Spleen (tissue), 11 donors: ENCODE data around the gene HSFX2. TPM values are rescaled to one million over a fixed set of nuclear protein-coding genes. Genes with fewer than 3 reads are reported as not detected.

Experiments used
- DNase-seq: peaks from one replicate; pipeline ENCODE4 v3.0.0-alpha.2; 2020
- H3K27ac ChIP-seq, 8 donors: fragments of 200-600 bp; sonication (generic) in 7 of 8; 1 replicate in 4 of 8; 2 replicates in 4 of 8; pipeline versions ENCODE4 v1.5.0 to v1.8.0; 2016 to 2021; ENCODE audit warnings: inconsistent platforms in 4 of 8, mild to moderate bottlenecking in 4 of 8, moderate library complexity in 1 of 8
- H3K27me3 ChIP-seq, 7 donors: fragments of 200-600 bp; sonication (generic) in 6 of 7; replicated peaks in 1 of 7; 1 replicate in 4 of 7; 2 replicates in 3 of 7; pipeline versions ENCODE4 v1.5.0 to v1.8.0; 2016 to 2021; ENCODE audit warnings: inconsistent platforms in 3 of 7, mild to moderate bottlenecking in 1 of 7
- H3K36me3 ChIP-seq, 6 donors: fragments of 200-600 bp; sonication (generic) in 5 of 6; 1 replicate in 4 of 6; 2 replicates in 2 of 6; pipeline versions ENCODE4 v1.5.0 to v1.8.0; 2016 to 2021; ENCODE audit warnings: inconsistent platforms in 2 of 6
- H3K4me1 ChIP-seq, 6 donors: fragments of 200-600 bp; sonication (generic) in 5 of 6; 1 replicate in 3 of 6; 2 replicates in 3 of 6; pipeline versions ENCODE4 v1.5.0 to v1.8.0; 2016 to 2021; ENCODE audit warnings: inconsistent platforms in 3 of 6
- H3K4me3 ChIP-seq, 8 donors: fragments of 200-600 bp; sonication (generic) in 7 of 8; 1 replicate in 4 of 8; 2 replicates in 4 of 8; pipeline versions ENCODE4 v1.5.0 to v1.8.0; 2016 to 2021; ENCODE audit warnings: inconsistent platforms in 4 of 8, mild to moderate bottlenecking in 4 of 8, moderate library complexity in 2 of 8
- H3K9me3 ChIP-seq, 8 donors: fragments of 200-600 bp; sonication (generic) in 7 of 8; 1 replicate in 4 of 8; 2 replicates in 4 of 8; pipeline versions ENCODE4 v1.5.0 to v1.8.0; 2016 to 2021; ENCODE audit warnings: inconsistent platforms in 4 of 8
- POLR2A ChIP-seq, 3 donors: fragments of 450-650 bp; IDR thresholded peaks; one replicate each; pipeline ENCODE4 v1.5.1; 2017; ENCODE audit warnings: antibody characterized with exemption in 3 of 3, mild to moderate bottlenecking in 1 of 3
- POLR2AphosphoS5 ChIP-seq, 3 donors: sonication (generic); formaldehyde crosslinking; IDR thresholded peaks; one replicate each; pipeline ENCODE4 v1.5.1; 2017; ENCODE audit warnings: antibody characterized with exemption in 3 of 3
- WGBS, 5 donors: extraction: QIAGEN DNeasy Blood & Tissue Kit in 3 of 5; methylation state at CpG; one replicate each; pipeline versions ENCODE4 v1.1.5 to v1.1.7; 2013 to 2018; 5-methylcytosine and 5-hydroxymethylcytosine counted together
- intact Hi-C: fragments of 100-400 bp; cut with DNase I; formaldehyde crosslinking; loops from one replicate; pipeline ENCODE4 v1.15.0; 2023; ENCODE audit warnings: low total_unique reads
- polyA plus RNA-seq, 3 donors: library from polyadenylated mRNA; stranded (reverse); fragments of 200-250 nt; gene quantifications; one replicate each; pipeline ENCODE4 v1.2.1, GENCODE V29; 2013
- total RNA-seq, 7 donors: library from RNA; depleted of rRNA in 3 of 7; stranded (reverse); fragments of >200 nt in 3 of 7; fragmentation: NEBNext Ultra II Directional in 4 of 7; extraction: Animal tissue kit (Norgen Biotek cat#: 25700) in 4 of 7; gene quantifications; one replicate each; pipeline versions ENCODE4 v1.1.0 to v1.2.1, GENCODE V29; 2016 to 2021
- TF ChIP-seq, protein P1 (sequence below), 11 experiments: fragments of 200-600 bp in 7 of 11; fragments of 450-650 bp in 4 of 11; sonication (generic) in 4 of 11; IDR thresholded peaks in 8 of 11; conservative IDR thresholded peaks in 3 of 11; 1 replicate in 7 of 11; 2 replicates in 4 of 11; pipeline versions ENCODE4 v1.4.0 to v1.8.0; 2016 to 2021; ENCODE audit warnings: antibody characterized with exemption in 11 of 11, inconsistent platforms in 4 of 11, mild to moderate bottlenecking in 1 of 11
- donor health status: healthy with polysubstance abuse.
- donor health status: DM: no; HTN: no; CAD: no; lungs with moderate emphysema.
- donor health status: DM: no; HTN: no; CAD: no.
- donor health status: Bipolar disorder and iron deficiency.
- donor health status: healthy.
- donor health status: DM: no; HTN: no; CAD: no.
- donor health status: DM: yes; HTN: yes; CAD: no.

HSFX2 gene
- total and polyA plus RNA-seq, 10 donors: 0.49 to 4.5 (median 1.1) TPM; not detected in 3

DNA sequence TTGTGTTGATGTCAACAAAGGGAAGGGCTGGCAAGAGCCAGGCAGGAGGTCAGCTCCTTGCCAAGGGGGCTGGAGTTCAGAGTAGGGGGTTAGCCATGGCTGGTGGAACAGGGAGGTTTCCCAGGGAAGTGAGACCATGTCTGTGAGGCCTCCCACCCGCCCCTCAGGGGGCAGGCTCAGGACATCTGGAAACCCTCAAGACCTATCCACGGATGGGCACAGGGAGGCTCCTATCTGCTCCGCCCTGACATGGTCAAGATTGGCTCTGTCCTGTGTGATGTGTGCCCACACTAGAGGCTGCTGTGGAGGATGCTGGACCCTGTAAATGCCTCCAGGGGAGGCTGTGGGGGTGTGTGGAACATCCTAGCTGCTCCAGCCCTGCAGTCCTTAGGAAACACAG, 44.5 kb upstream of the HSFX2 start:
- H3K27me3 ChIP-seq: peaks cover 0 to 5% (median 0%) of the 10 kb centered on the region in 7 donors
- H3K4me1 ChIP-seq: no peaks in the 10 kb centered on the region
- intact Hi-C loops: no loop called here
- no peaks in the 10 kb centered on the region for H3K36me3 ChIP-seq
- H3K27ac ChIP-seq: no peak overlapping the region
- TF ChIP-seq POLR2A (IDR thresholded peaks at IDR 0.05): no peak
- H3K4me3 ChIP-seq: no peak overlapping the region
- DNase-seq: no peak
- H3K9me3 ChIP-seq: peaks cover 0 to 5% (median 0%) of the 10 kb centered on the region in 8 donors
- 74 to 88% (median 82%) methylated on average over 3 of the region's 3 CpGs; no CpG with 5 or more reads in 1 of the 5 donors for WGBS, 5 donors

DNA sequence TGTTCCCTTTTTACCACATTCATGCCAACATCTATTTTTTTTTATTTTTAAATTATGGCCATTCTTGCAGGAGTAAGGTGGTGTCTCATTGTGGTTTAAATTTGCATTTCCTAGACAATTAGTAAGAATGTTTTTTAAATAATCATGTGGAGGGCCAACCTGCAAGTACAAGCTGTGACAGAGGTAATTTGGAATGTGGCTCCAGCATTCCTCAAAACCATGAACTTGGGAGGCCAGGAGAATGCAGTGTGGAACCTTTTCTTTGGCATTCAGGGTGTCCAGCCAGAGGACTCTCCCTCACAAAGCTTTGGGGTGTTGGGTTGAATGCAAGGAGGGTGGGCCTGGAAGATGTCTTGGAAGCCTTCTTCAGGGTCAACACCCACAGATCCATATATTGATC, 43.7 kb upstream of the HSFX2 start:
- Histone ChIP-seq H3K9me3 (peaks cover 0 to 5% (median 0%) of the 10 kb centered on the region in 8 donors), H3K4me1 (no peaks in the 10 kb centered on the region), H3K4me3 (no peak overlapping the region), H3K36me3 (no peaks in the 10 kb centered on the region), H3K27me3 (peaks cover 0 to 5% (median 0%) of the 10 kb centered on the region in 7 donors), H3K27ac (no peak overlapping the region)
- intact Hi-C loops: no loop called here
- no peak for DNase-seq
- TF ChIP-seq, protein P1, sequence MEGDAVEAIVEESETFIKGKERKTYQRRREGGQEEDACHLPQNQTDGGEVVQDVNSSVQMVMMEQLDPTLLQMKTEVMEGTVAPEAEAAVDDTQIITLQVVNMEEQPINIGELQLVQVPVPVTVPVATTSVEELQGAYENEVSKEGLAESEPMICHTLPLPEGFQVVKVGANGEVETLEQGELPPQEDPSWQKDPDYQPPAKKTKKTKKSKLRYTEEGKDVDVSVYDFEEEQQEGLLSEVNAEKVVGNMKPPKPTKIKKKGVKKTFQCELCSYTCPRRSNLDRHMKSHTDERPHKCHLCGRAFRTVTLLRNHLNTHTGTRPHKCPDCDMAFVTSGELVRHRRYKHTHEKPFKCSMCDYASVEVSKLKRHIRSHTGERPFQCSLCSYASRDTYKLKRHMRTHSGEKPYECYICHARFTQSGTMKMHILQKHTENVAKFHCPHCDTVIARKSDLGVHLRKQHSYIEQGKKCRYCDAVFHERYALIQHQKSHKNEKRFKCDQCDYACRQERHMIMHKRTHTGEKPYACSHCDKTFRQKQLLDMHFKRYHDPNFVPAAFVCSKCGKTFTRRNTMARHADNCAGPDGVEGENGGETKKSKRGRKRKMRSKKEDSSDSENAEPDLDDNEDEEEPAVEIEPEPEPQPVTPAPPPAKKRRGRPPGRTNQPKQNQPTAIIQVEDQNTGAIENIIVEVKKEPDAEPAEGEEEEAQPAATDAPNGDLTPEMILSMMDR (IDR thresholded peaks at IDR 0.05 in 8 of 11, conservative IDR thresholded peaks at IDR 0.05 in 3 of 11): no peak
- TF ChIP-seq POLR2AphosphoS5 (IDR thresholded peaks at IDR 0.05) (no peak), POLR2A (IDR thresholded peaks at IDR 0.05) (no peak)

DNA sequence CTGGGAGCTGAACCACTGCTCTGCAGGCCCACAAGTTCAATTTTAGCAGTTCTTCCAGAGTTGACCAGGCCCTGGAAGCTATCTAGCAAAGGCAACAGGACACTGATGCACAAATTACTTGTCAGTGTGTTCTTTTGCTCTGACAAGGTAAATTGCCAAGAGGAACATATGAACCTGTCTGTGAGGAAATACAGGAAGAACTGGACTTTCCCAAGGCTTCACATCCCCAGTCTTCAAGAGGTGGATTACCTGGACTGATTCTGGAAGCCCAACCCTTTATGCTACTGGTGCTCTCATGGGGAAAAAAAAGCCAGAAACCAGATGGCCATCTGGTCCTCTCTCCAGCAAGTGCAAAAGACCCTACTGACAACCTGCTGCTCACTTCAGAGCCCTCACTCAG, 38.4 kb upstream of the HSFX2 start:
- intact Hi-C loops: no loop called here
- no peak for DNase-seq
- H3K9me3 ChIP-seq: peaks cover 0 to 5% (median 0%) of the 10 kb centered on the region in 8 donors
- no peak for TF ChIP-seq POLR2A (IDR thresholded peaks at IDR 0.05)
- TF ChIP-seq POLR2AphosphoS5 (IDR thresholded peaks at IDR 0.05): no peak
- TF ChIP-seq, protein P1 (IDR thresholded peaks at IDR 0.05 in 8 of 11, conservative IDR thresholded peaks at IDR 0.05 in 3 of 11): no peak
- peaks cover 0 to 31% (median 16%) of the 10 kb centered on the region in 6 donors for H3K4me1 ChIP-seq
- H3K27ac ChIP-seq: no peak overlapping the region
- H3K4me3 ChIP-seq: no peak overlapping the region
- H3K27me3 ChIP-seq: no peaks in the 10 kb centered on the region
- H3K36me3 ChIP-seq: no peaks in the 10 kb centered on the region

DNA sequence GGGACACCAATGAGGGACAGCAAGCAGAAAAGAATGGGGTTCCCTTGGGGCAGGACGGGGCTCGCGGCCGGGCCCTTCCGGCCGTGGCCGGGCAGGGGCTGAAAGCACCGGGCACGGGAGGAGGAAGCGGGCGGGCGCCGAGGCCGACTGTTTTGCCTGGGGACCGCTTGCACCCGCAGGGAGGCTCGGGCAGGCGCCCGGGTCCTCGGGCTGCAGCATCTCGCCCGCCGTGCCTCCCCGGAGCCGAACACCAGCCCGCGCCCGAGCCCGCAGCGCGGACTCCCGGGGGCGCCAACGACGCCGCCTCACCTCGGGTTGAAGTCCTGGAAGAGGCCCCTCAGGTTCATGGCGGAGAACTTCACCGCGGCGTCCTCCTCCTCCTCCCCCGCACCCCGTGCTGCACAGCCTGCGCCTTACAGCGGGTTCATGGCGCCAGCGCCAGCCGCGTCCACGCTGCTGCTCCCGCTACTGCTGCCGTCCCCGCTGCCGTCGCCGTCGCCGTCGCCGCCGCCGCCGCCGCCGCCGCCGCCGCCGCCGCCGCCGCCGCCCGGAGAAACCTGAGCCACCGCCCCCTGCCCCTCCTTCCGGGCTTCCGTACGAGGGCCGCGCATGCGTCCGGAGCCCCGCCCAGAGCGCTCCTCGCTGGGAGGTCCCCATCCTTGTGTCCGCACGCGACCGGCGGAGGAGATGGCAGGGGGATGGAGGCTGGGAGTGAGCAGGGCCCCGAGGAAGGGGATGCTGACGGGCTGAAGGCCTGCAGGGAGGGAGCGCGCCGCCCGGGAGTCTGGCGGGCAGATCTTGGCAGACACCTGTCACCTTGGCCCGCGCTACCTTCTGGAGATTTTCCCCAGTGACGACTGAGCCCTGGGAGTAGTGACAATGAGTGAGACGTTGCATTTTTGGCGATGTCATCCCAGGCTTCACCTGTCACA, 36.4 kb upstream of the HSFX2 start, which contains the start of gene TMEM185A:
TMEM185A (minus strand) TSS at position 559 of the 932 bp plus-strand sequence; CDS start at position 347, 212 bp downstream.
- Histone ChIP-seq H3K36me3 (no peaks in the 10 kb centered on the region), H3K27me3 (no peaks in the 10 kb centered on the region), H3K27ac (peak within 1 kb of the TSS in 7 of 8 donors; percentile 58 to 84 (median 80)), H3K9me3 (peaks cover 0 to under 1% (median 0%) of the 10 kb centered on the region in 8 donors), H3K4me3 (peak within 1 kb of the TSS; percentile 50 to 84 (median 76)), H3K4me1 (peaks cover 0 to 39% (median 18%) of the 10 kb centered on the region in 6 donors)
- TF ChIP-seq POLR2A (IDR thresholded peaks at IDR 0.05): no peak
- peak; percentile 80 to 83 (median 81) for TF ChIP-seq POLR2AphosphoS5 (IDR thresholded peaks at IDR 0.05)
- intact Hi-C loops: no loop called here
- WGBS, 5 donors: 0 to 45% (median 2%) methylated on average over 10 to 102 of the region's 102 CpGs
- peak; percentile 93 for DNase-seq

DNA sequence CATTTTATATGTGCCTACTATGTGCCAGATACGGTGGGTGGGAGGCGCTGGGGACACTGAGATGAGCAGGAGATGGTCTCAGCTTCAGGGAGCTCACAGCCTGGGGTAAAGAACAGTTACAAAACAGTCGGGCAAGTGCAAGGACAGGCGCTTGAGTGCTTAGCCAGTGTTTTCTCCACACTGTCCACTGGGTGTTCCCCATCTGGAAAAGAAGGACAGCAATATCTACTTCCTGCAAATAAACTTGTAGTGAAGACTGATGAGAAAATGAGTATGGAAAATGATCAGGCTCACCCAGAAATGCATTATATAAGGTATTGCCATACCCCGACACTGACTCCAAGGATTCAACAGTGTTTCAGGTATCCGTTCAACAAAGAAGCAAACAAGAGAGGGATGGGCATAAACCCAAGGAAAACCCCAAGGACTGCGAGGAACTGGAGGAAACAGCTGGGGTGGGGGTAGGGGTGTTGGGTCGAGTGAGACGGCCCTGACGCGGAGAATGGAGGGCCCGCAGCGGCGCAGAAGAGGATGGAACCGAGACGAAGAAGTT, 35.6 kb upstream of the HSFX2 start:
- no peaks in the 10 kb centered on the region for H3K9me3 ChIP-seq
- H3K27ac ChIP-seq: peak overlapping the region in 7 of 8 donors; percentile 58 to 84 (median 80)
- no peak for DNase-seq
- H3K36me3 ChIP-seq: no peaks in the 10 kb centered on the region
- H3K4me1 ChIP-seq: peaks cover 0 to 39% (median 18%) of the 10 kb centered on the region in 6 donors
- WGBS, 5 donors: 8 to 41% (median 11%) methylated on average over 15 to 16 of the region's 16 CpGs
- intact Hi-C loops: no loop called here
- peak overlapping the region; percentile 50 to 84 (median 76) for H3K4me3 ChIP-seq
- no peak for TF ChIP-seq POLR2A (IDR thresholded peaks at IDR 0.05)
- no peak for TF ChIP-seq POLR2AphosphoS5 (IDR thresholded peaks at IDR 0.05)
- TF ChIP-seq, protein P1 (IDR thresholded peaks at IDR 0.05 in 8 of 11, conservative IDR thresholded peaks at IDR 0.05 in 3 of 11): no peak
- H3K27me3 ChIP-seq: no peaks in the 10 kb centered on the region
